Upper lobe of left lung (tissue), 4 donors: Measurements from ENCODE around the gene RBP2.

Source experiments
- EP300 ChIP-seq, 4 donors: sonication (generic); formaldehyde crosslinking; IDR thresholded peaks; one replicate each; pipeline ENCODE4 v1.5.1; 2017; ENCODE audit warnings: antibody characterized with exemption in 4 of 4, control low read depth in 2 of 4
- POLR2A ChIP-seq, 4 donors: fragments of 450-650 bp; IDR thresholded peaks; one replicate each; pipeline ENCODE4 v1.5.1; 2016 to 2017; ENCODE audit warnings: antibody characterized with exemption in 4 of 4, mild to moderate bottlenecking in 2 of 4
- POLR2AphosphoS5 ChIP-seq, 2 donors: sonication (generic); formaldehyde crosslinking; IDR thresholded peaks; one replicate each; pipeline ENCODE4 v1.5.1; 2017; ENCODE audit warnings: antibody characterized with exemption in 2 of 2
- TF ChIP-seq, protein P1 (sequence below), 6 experiments: fragments of 450-650 bp in 4 of 6; fragments of 200-600 bp in 2 of 6; sonication (generic) in 2 of 6; IDR thresholded peaks; one replicate each; pipeline ENCODE4 v1.5.1; 2016 to 2019; ENCODE audit warnings: antibody characterized with exemption in 6 of 6

DNA sequence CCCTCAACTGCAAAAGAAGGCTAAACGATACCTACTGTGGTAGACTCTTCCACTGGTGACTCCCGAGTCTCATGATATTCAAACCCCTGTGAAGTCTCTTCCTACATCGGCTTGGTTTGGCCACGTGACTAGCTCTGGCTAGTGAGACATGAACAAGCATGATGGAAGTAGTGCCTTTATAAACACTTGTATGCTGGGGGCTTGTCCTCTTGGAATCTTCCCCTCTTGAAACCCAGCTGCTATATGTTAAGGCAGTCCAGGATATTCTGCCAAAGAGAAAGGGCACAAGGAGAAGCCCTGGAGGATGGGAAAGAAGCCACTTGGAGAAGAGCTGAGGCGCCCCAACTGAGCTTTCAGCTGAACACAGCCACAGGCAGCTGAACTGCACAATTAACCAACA, 46.9 kb upstream of the RBP2 start:
- TF ChIP-seq, protein P1, sequence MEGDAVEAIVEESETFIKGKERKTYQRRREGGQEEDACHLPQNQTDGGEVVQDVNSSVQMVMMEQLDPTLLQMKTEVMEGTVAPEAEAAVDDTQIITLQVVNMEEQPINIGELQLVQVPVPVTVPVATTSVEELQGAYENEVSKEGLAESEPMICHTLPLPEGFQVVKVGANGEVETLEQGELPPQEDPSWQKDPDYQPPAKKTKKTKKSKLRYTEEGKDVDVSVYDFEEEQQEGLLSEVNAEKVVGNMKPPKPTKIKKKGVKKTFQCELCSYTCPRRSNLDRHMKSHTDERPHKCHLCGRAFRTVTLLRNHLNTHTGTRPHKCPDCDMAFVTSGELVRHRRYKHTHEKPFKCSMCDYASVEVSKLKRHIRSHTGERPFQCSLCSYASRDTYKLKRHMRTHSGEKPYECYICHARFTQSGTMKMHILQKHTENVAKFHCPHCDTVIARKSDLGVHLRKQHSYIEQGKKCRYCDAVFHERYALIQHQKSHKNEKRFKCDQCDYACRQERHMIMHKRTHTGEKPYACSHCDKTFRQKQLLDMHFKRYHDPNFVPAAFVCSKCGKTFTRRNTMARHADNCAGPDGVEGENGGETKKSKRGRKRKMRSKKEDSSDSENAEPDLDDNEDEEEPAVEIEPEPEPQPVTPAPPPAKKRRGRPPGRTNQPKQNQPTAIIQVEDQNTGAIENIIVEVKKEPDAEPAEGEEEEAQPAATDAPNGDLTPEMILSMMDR (IDR thresholded peaks at IDR 0.05) = no peak
- TF ChIP-seq POLR2A (IDR thresholded peaks at IDR 0.05) (no peak), EP300 (IDR thresholded peaks at IDR 0.05) (no peak), POLR2AphosphoS5 (IDR thresholded peaks at IDR 0.05) (no peak)
